PFSK-1 (cell line): Measurements from ENCODE around the gene CSRP2.

ENCODE experiments used
- FOXP2 ChIP-seq: optimal IDR thresholded peaks from 2 replicates; pipeline ENCODE3; 2011; ENCODE audit warnings: borderline replicate concordance, control low read depth, inconsistent platforms; ENCODE audit not compliant: insufficient read depth; ENCODE audit errors: extremely low read length, extremely low read depth
- POLR2AphosphoS5 ChIP-seq: IDR thresholded peaks from 2 replicates; pipeline ENCODE4 v1.6.1; 2012; ENCODE audit warnings: low read depth, mild to moderate bottlenecking, control low read depth, low read length, moderate library complexity
- TAF1 ChIP-seq: IDR thresholded peaks from 2 replicates; pipeline ENCODE4 v1.6.1; 2012; ENCODE audit warnings: low read length, control low read depth, borderline replicate concordance; ENCODE audit not compliant: insufficient read depth
- TF ChIP-seq, protein P1 (sequence below), 2 experiments: IDR thresholded peaks; 2 replicates each; pipeline versions ENCODE4 v1.6.1 to v1.8.0; 2011 to 2012; ENCODE audit warnings: low read depth in 2 of 2, low read length in 2 of 2, control low read depth in 1 of 2, inconsistent platforms in 1 of 2, mild to moderate bottlenecking in 1 of 2, moderate library complexity in 1 of 2; ENCODE audit not compliant: insufficient read depth in 1 of 2

DNA sequence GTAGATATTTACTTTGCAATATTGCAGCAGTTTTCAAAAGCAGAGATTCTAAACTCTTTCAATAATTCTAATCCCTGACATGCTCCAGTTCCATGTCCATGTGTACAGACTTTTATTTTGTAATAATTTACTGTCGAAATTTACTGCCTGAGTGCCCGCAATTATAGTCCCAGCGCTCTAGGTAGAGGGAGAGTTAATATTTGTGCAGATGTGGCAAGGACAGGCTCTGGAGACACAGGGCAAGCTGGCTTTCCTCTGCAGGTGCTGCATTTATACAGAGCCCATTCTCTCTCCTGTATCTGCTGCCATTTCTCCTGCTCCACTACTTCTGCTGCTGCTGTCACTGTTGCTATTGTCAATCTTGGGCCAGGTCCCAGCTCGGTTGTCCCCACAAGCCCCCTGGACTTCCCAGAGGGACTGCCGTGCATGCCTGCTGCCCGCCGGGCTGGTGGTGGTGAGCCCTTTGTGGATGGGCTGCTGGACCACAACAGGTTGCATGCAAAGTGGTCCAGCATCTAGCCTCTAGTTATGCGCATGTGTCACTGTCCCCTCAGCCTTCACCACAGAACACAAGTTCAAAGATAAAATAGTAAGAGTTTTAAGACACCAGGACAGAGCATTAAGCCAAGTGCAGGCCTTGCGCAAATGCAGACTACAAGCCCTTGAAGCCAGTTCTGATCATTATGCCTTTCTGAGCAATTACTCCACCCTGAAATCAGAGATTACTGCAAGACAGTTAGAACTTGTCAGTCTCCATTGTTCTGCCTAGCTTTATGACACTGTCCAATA lies 40.8 kb upstream of the CSRP2 start:
- TF ChIP-seq FOXP2 = no peak
- no peak for TF ChIP-seq TAF1
- no peak for TF ChIP-seq POLR2AphosphoS5
- TF ChIP-seq, protein P1, sequence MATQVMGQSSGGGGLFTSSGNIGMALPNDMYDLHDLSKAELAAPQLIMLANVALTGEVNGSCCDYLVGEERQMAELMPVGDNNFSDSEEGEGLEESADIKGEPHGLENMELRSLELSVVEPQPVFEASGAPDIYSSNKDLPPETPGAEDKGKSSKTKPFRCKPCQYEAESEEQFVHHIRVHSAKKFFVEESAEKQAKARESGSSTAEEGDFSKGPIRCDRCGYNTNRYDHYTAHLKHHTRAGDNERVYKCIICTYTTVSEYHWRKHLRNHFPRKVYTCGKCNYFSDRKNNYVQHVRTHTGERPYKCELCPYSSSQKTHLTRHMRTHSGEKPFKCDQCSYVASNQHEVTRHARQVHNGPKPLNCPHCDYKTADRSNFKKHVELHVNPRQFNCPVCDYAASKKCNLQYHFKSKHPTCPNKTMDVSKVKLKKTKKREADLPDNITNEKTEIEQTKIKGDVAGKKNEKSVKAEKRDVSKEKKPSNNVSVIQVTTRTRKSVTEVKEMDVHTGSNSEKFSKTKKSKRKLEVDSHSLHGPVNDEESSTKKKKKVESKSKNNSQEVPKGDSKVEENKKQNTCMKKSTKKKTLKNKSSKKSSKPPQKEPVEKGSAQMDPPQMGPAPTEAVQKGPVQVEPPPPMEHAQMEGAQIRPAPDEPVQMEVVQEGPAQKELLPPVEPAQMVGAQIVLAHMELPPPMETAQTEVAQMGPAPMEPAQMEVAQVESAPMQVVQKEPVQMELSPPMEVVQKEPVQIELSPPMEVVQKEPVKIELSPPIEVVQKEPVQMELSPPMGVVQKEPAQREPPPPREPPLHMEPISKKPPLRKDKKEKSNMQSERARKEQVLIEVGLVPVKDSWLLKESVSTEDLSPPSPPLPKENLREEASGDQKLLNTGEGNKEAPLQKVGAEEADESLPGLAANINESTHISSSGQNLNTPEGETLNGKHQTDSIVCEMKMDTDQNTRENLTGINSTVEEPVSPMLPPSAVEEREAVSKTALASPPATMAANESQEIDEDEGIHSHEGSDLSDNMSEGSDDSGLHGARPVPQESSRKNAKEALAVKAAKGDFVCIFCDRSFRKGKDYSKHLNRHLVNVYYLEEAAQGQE (IDR thresholded peaks at IDR 0.05; ENCODE audit: insufficient read depth in 1 of 2, low read depth in 2 of 2, low read length in 2 of 2) = no peak
